Fibroblast of lung (primary cell): Measurements from ENCODE around the gene TBRG4. TPM values are rescaled to one million over a fixed set of nuclear protein-coding genes. Genes with fewer than 3 reads are reported as not detected.

Experiments
- DNase-seq, 2 donors: peaks; one replicate each; pipeline versions ENCODE4 v3.0.0 to v3.0.0-alpha.2; 2010; ENCODE audit warnings: low read depth in 2 of 2
- H2AFZ ChIP-seq: 2 replicates; pipeline ENCODE4 v1.5.1; 2012; ENCODE audit warnings: low read length, control low read depth, inconsistent platforms
- H3K27ac ChIP-seq: 2 replicates; pipeline ENCODE4 v1.5.1; 2011; ENCODE audit warnings: low read length, control low read depth; ENCODE audit not compliant: insufficient read depth
- H3K27me3 ChIP-seq: 2 replicates; pipeline ENCODE4 v1.5.1; 2011; ENCODE audit warnings: mild to moderate bottlenecking, low read length; ENCODE audit not compliant: control insufficient read depth, insufficient read depth
- H3K36me3 ChIP-seq: 2 replicates; pipeline ENCODE4 v1.5.1; 2011; ENCODE audit warnings: low read length; ENCODE audit not compliant: control insufficient read depth, insufficient read depth
- H3K4me1 ChIP-seq: 2 replicates; pipeline ENCODE4 v1.5.1; 2011; ENCODE audit warnings: low read length; ENCODE audit not compliant: control insufficient read depth, insufficient read depth; ENCODE audit errors: extremely low read depth
- H3K4me2 ChIP-seq: 2 replicates; pipeline ENCODE4 v1.5.1; 2011; ENCODE audit warnings: low read length, control low read depth; ENCODE audit not compliant: insufficient read depth; ENCODE audit errors: extremely low read depth
- H3K4me3 ChIP-seq, 4 experiments: fragments of 200-600 bp in 1 of 4; sonication (generic) in 1 of 4; replicated peaks in 1 of 4; 2 replicates each; pipeline ENCODE4 v1.5.1; 2011 to 2016; ENCODE audit warnings: low read length in 4 of 4, low read depth in 3 of 4, mild to moderate bottlenecking in 3 of 4, control low read depth in 2 of 4, inconsistent platforms in 1 of 4, mixed read lengths in 1 of 4; ENCODE audit not compliant: insufficient read depth in 1 of 4; ENCODE audit errors: control extremely low read depth in 1 of 4
- H3K79me2 ChIP-seq: 2 replicates; pipeline ENCODE4 v1.5.1; 2012; ENCODE audit warnings: mild to moderate bottlenecking, low read length, inconsistent platforms; ENCODE audit not compliant: control insufficient read depth, insufficient read depth
- H3K9ac ChIP-seq: 2 replicates; pipeline ENCODE4 v1.5.1; 2011; ENCODE audit warnings: mild to moderate bottlenecking, low read length, control low read depth; ENCODE audit not compliant: insufficient read depth
- H3K9me3 ChIP-seq: 2 replicates; pipeline ENCODE4 v1.5.1; 2012; ENCODE audit warnings: low read depth, low read length; ENCODE audit not compliant: control insufficient read depth, insufficient read depth
- H4K20me1 ChIP-seq: 2 replicates; pipeline ENCODE4 v1.5.1; 2011; ENCODE audit warnings: low read length; ENCODE audit not compliant: control insufficient read depth, insufficient read depth; ENCODE audit errors: extremely low read depth
- EZH2 ChIP-seq: IDR thresholded peaks from 2 replicates; pipeline ENCODE4 v1.5.1; 2012; ENCODE audit warnings: low read length, control low read depth, mild to moderate bottlenecking; ENCODE audit errors: missing control alignments
- polyA plus RNA-seq, 2 donors: library from polyadenylated mRNA; depleted of rRNA in 1 of 2; stranded (reverse) in 1 of 2; unstranded in 1 of 2; fragments of >200 nt; gene quantifications; 2 replicates each; pipeline ENCODE4 v1.2.1, GENCODE V29; 2011 to 2012; ENCODE audit warnings: missing spikeins in 1 of 2
- total RNA-seq: library from RNA; depleted of rRNA; stranded (reverse); fragments of >200 nt; gene quantifications from 2 replicates; pipeline ENCODE4 v1.2.1, GENCODE V29; 2014
- TF ChIP-seq, protein P1 (sequence below), 2 donors: IDR thresholded peaks in 1 of 2; conservative IDR thresholded peaks in 1 of 2; 1 replicate in 1 of 2; 2 replicates in 1 of 2; pipeline ENCODE4 v1.5.1; 2011 to 2012; ENCODE audit warnings: low read length in 2 of 2, control low read depth in 1 of 2, inconsistent platforms in 1 of 2, low read depth in 1 of 2, mild to moderate bottlenecking in 1 of 2

Gene TBRG4
- total and polyA plus RNA-seq, 2 donors (not counting 1 experiment from before 2014, with no cell fraction given): 27.4 to 52.2 TPM

DNA sequence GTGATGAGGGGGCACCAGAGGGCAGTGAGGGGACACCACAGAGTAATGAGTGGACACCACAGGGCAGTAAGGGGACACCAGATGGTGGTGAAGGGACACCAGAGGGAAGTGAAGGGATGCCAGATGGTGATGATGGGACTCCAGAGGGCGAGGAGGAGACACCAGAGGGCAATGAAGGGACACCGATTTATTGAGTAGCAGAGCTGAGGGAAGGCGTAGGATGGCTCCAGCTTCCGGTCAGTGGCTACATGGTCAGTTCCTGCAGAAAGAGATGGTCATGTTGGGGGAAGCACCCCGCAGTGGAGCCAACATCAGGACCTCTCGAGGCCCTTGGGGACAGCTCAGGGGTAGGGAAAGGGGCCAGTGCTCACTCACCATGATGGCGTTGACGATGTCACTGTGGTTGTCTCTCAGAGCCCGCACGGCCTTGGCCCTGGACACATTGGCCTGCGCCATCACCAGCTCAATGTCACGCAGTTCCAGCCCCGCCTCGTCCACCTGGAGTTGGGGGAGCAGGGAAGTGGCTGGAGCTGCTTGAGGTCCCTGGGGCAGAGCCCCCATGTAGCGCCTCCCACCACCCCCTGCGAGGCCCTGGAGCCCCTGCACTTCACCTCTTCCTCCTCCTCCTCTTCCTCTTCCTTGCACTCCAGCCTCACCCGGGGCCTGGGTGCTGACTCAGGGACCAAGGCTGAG lies 31.1 kb downstream of the TBRG4 start:
- TF ChIP-seq, protein P1, sequence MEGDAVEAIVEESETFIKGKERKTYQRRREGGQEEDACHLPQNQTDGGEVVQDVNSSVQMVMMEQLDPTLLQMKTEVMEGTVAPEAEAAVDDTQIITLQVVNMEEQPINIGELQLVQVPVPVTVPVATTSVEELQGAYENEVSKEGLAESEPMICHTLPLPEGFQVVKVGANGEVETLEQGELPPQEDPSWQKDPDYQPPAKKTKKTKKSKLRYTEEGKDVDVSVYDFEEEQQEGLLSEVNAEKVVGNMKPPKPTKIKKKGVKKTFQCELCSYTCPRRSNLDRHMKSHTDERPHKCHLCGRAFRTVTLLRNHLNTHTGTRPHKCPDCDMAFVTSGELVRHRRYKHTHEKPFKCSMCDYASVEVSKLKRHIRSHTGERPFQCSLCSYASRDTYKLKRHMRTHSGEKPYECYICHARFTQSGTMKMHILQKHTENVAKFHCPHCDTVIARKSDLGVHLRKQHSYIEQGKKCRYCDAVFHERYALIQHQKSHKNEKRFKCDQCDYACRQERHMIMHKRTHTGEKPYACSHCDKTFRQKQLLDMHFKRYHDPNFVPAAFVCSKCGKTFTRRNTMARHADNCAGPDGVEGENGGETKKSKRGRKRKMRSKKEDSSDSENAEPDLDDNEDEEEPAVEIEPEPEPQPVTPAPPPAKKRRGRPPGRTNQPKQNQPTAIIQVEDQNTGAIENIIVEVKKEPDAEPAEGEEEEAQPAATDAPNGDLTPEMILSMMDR (conservative IDR thresholded peaks at IDR 0.05 in 1 of 2, IDR thresholded peaks at IDR 0.05 in 1 of 2; ENCODE audit: low read depth in 1 of 2, low read length in 2 of 2): no peak
- TF ChIP-seq EZH2: no peak
- Histone ChIP-seq H3K9ac (no peak overlapping the region), H3K9me3 (no peaks in the 10 kb centered on the region), H3K4me1 (no peaks in the 10 kb centered on the region), H3K36me3 (peaks cover 5% of the 10 kb centered on the region), H2AFZ (no peak overlapping the region), H3K27me3 (no peaks in the 10 kb centered on the region), H3K27ac (no peak overlapping the region), H4K20me1 (no peaks in the 10 kb centered on the region), H3K4me3 (no peak overlapping the region), H3K4me2 (no peak overlapping the region), H3K79me2 (no peaks in the 10 kb centered on the region)
- no peak for DNase-seq

DNA sequence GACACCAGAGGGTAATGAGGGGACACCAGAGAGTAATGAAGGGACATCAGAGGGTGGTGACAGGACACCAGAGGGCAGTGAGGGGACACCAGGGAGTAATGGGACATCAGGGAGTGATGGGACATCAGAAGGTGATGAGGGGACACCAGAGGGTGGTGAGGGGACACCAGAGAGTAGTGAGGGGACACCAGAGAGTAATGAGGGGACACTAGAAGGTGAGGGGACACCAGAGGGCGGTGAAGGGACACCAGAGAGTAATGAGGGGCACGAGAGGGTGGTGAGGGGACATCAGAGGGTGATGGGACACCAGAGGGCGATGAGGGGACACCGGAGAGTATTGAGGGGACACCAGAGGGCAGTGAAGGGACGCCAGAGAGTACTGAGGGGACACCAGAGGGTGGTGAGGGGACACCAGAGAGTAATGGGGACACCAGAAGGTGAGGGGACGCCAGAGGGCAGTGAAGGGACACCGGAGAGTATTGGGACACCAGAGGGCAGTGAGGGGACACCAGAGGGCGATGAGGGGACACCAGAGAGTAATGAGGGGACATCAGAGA lies 33.3 kb downstream of the TBRG4 start:
- H2AFZ ChIP-seq: no peak overlapping the region

GRCh38 chr7:45077579-45077978 lies 33.9 kb downstream of the TBRG4 start:
- Histone ChIP-seq H3K27me3 (no peaks in the 10 kb centered on the region), H3K27ac (no peak overlapping the region), H3K4me1 (no peaks in the 10 kb centered on the region), H3K9ac (no peak overlapping the region), H3K4me3 (no peak overlapping the region), H2AFZ (no peak overlapping the region), H3K4me2 (no peak overlapping the region), H3K9me3 (no peaks in the 10 kb centered on the region), H3K36me3 (peaks cover 17% of the 10 kb centered on the region), H4K20me1 (no peaks in the 10 kb centered on the region), H3K79me2 (no peaks in the 10 kb centered on the region)
- DNase-seq: no peak
- no peak for TF ChIP-seq EZH2
- TF ChIP-seq, protein P1 (conservative IDR thresholded peaks at IDR 0.05 in 1 of 2, IDR thresholded peaks at IDR 0.05 in 1 of 2; ENCODE audit: low read depth in 1 of 2, low read length in 2 of 2): no peak

More for the DNA sequence above, 33.3 kb downstream of the TBRG4 start:
- no peaks in the 10 kb centered on the region for H3K4me1 ChIP-seq
- H3K4me2 ChIP-seq: no peak overlapping the region
- no peak overlapping the region for H3K9ac ChIP-seq
- TF ChIP-seq, protein P1 (conservative IDR thresholded peaks at IDR 0.05 in 1 of 2, IDR thresholded peaks at IDR 0.05 in 1 of 2; ENCODE audit: low read depth in 1 of 2, low read length in 2 of 2): no peak
- TF ChIP-seq EZH2: no peak
- no peaks in the 10 kb centered on the region for H3K79me2 ChIP-seq
- H3K9me3 ChIP-seq: no peaks in the 10 kb centered on the region
- H3K36me3 ChIP-seq: peaks cover 14% of the 10 kb centered on the region
- H3K27me3 ChIP-seq: no peaks in the 10 kb centered on the region
- DNase-seq: no peak
- H4K20me1 ChIP-seq: no peaks in the 10 kb centered on the region
- no peak overlapping the region for H3K27ac ChIP-seq
- no peak overlapping the region for H3K4me3 ChIP-seq
